Cerebellar cortex (tissue), 1 donor: ENCODE data around the gene ERMAP.
"Not testable (repeated sequence)": the region's sequence is repeated elsewhere in the genome, so short reads cannot be mapped to it uniquely, and the experiment has no call there.

Source experiments
- DNase-seq: peaks from one replicate; pipeline ENCODE4 v3.0.0-alpha.2; 2015; ENCODE audit warnings: low spot score

The ERMAP gene

GRCh38 chr1:42814815-42815214, 2.1 kb upstream of the ERMAP start:
- DNase-seq, result not testable (repeated sequence)

- peak; percentile 4 for DNase-seq
Observed at GRCh38 chr1:42815941-42816584, 859 bp upstream of the ERMAP start.

- DNase-seq, result no peak
Observed at GRCh38 chr1:42817440-42817767, 482 bp downstream of the ERMAP start.

GRCh38 chr1:42817976-42818375, 1.1 kb downstream of the ERMAP start:
- peak; percentile 15 for DNase-seq

- no peak for DNase-seq
Observed at GRCh38 chr1:42820813-42821212, 3.9 kb downstream of the ERMAP start.

- no peak for DNase-seq
Observed at GRCh38 chr1:42821690-42822089, 4.8 kb downstream of the ERMAP start.

GRCh38 chr1:42822800-42823392, 6.0 kb downstream of the ERMAP start:
- DNase-seq, result no peak

- no peak for DNase-seq
Observed at GRCh38 chr1:42824481-42825035, 7.6 kb downstream of the ERMAP start.

GRCh38 chr1:42825036-42825851, 8.3 kb downstream of the ERMAP start:
- no peak for DNase-seq

- DNase-seq, result no peak
Observed at GRCh38 chr1:42830631-42831030, 13.7 kb downstream of the ERMAP start.

GRCh38 chr1:42831273-42831672, 14.4 kb downstream of the ERMAP start:
- DNase-seq, result no peak

GRCh38 chr1:42832641-42833240, 15.8 kb downstream of the ERMAP start:
- no peak for DNase-seq

GRCh38 chr1:42833981-42834380, 17.1 kb downstream of the ERMAP start:
- no peak for DNase-seq

GRCh38 chr1:42834803-42835202, 17.9 kb downstream of the ERMAP start:
- DNase-seq, result no peak

GRCh38 chr1:42835422-42835821, 18.5 kb downstream of the ERMAP start:
- no peak for DNase-seq

GRCh38 chr1:42837709-42838108, 20.8 kb downstream of the ERMAP start:
- no peak for DNase-seq

GRCh38 chr1:42838482-42839190, 21.7 kb downstream of the ERMAP start:
- DNase-seq, result no peak

- no peak for DNase-seq
Observed at GRCh38 chr1:42841010-42841409, 24.1 kb downstream of the ERMAP start.

GRCh38 chr1:42841440-42842147, 24.7 kb downstream of the ERMAP start:
- DNase-seq, result no peak

GRCh38 chr1:42844592-42845140, 27.7 kb downstream of the ERMAP start:
- no peak for DNase-seq

GRCh38 chr1:42845193-42845592, 28.3 kb downstream of the ERMAP start:
- no peak for DNase-seq
